PFSK-1 (cell line): Measurements from ENCODE around the gene FADS3.

ENCODE experiments used
- FOXP2 ChIP-seq: optimal IDR thresholded peaks from 2 replicates; pipeline ENCODE3; 2011; ENCODE audit warnings: borderline replicate concordance, control low read depth, inconsistent platforms; ENCODE audit not compliant: insufficient read depth; ENCODE audit errors: extremely low read length, extremely low read depth
- POLR2AphosphoS5 ChIP-seq: IDR thresholded peaks from 2 replicates; pipeline ENCODE4 v1.6.1; 2012; ENCODE audit warnings: low read depth, mild to moderate bottlenecking, control low read depth, low read length, moderate library complexity
- REST ChIP-seq, 2 experiments: IDR thresholded peaks; 2 replicates each; pipeline versions ENCODE4 v1.6.1 to v1.8.0; 2011 to 2012; ENCODE audit warnings: low read depth in 2 of 2, low read length in 2 of 2, control low read depth in 1 of 2, inconsistent platforms in 1 of 2, mild to moderate bottlenecking in 1 of 2, moderate library complexity in 1 of 2; ENCODE audit not compliant: insufficient read depth in 1 of 2
- SIN3A ChIP-seq: IDR thresholded peaks from 2 replicates; pipeline ENCODE4 v1.6.1; 2012; ENCODE audit warnings: mild to moderate bottlenecking, low read length, moderate library complexity, borderline replicate concordance; ENCODE audit not compliant: insufficient read depth
- TAF1 ChIP-seq: IDR thresholded peaks from 2 replicates; pipeline ENCODE4 v1.6.1; 2012; ENCODE audit warnings: low read length, control low read depth, borderline replicate concordance; ENCODE audit not compliant: insufficient read depth

Gene FADS3

GRCh38 chr11:61873588-61874376 lies 17.6 kb downstream of the FADS3 start:
- TF ChIP-seq SIN3A (no peak), REST (IDR thresholded peaks at IDR 0.05; ENCODE audit: insufficient read depth in 1 of 2, low read depth in 2 of 2, low read length in 2 of 2) (no peak), POLR2AphosphoS5 (no peak), FOXP2 (no peak), TAF1 (no peak)

GRCh38 chr11:61872935-61873565 lies 18.3 kb downstream of the FADS3 start:
- TF ChIP-seq POLR2AphosphoS5 (no peak), SIN3A (no peak), REST (IDR thresholded peaks at IDR 0.05; ENCODE audit: insufficient read depth in 1 of 2, low read depth in 2 of 2, low read length in 2 of 2) (no peak), TAF1 (no peak), FOXP2 (no peak)

GRCh38 chr11:61871158-61871597 lies 20.2 kb downstream of the FADS3 start:
- no peak for TF ChIP-seq SIN3A
- no peak for TF ChIP-seq TAF1
- no peak for TF ChIP-seq REST (IDR thresholded peaks at IDR 0.05; ENCODE audit: insufficient read depth in 1 of 2, low read depth in 2 of 2, low read length in 2 of 2)
- TF ChIP-seq POLR2AphosphoS5: no peak
- TF ChIP-seq FOXP2: peak; percentile 70

- TF ChIP-seq TAF1 (no peak), REST (IDR thresholded peaks at IDR 0.05; ENCODE audit: insufficient read depth in 1 of 2, low read depth in 2 of 2, low read length in 2 of 2) (no peak), POLR2AphosphoS5 (no peak), FOXP2 (no peak), SIN3A (no peak)
These were observed 20.8 kb downstream of the FADS3 start for GRCh38 chr11:61870541-61871031.
